ENCODE results near the gene DNAAF1.

Gene DNAAF1

GRCh38 chr16:84132527-84133285 is 12.4 kb upstream of the DNAAF1 start:
- Histone ChIP-seq H3K9ac (ENCODE audit: low read depth, low read length) (no peak overlapping the region), H3K27me3 (ENCODE audit: insufficient read depth, low read length) (no peaks in the 10 kb centered on the region), H3K4me3 (ENCODE audit: low read length) (no peak overlapping the region), H3K36me3 (ENCODE audit: insufficient read depth, low read depth, low read length) (peaks cover 29% of the 10 kb centered on the region), H3K9me3 (ENCODE audit: insufficient read depth, low read depth, low read length) (no peaks in the 10 kb centered on the region), H3K27ac (ENCODE audit: low read length) (no peak overlapping the region), H3K4me1 (ENCODE audit: insufficient read depth, low read length) (no peaks in the 10 kb centered on the region)

GRCh38 chr16:84136331-84137125 is 8.6 kb upstream of the DNAAF1 start:
- Histone ChIP-seq H3K27me3 (ENCODE audit: insufficient read depth, low read length) (no peaks in the 10 kb centered on the region), H3K4me3 (ENCODE audit: low read length) (no peak overlapping the region), H3K36me3 (ENCODE audit: insufficient read depth, low read depth, low read length) (no peaks in the 10 kb centered on the region), H3K9ac (ENCODE audit: low read depth, low read length) (peak overlapping the region; percentile 31; the same call in 1 of the 2 replicates), H3K4me1 (ENCODE audit: insufficient read depth, low read length) (peaks cover 11% of the 10 kb centered on the region), H3K27ac (ENCODE audit: low read length) (no peak overlapping the region), H3K9me3 (ENCODE audit: insufficient read depth, low read depth, low read length) (no peaks in the 10 kb centered on the region)

GRCh38 chr16:84137287-84137686 is 7.8 kb upstream of the DNAAF1 start:
- Histone ChIP-seq H3K9ac (ENCODE audit: low read depth, low read length) (0 out of 2 replicates have a peak overlapping the region, but pooled peaks have one; percentile 15), H3K4me3 (ENCODE audit: low read length) (no peak overlapping the region), H3K27me3 (ENCODE audit: insufficient read depth, low read length) (no peaks in the 10 kb centered on the region), H3K9me3 (ENCODE audit: insufficient read depth, low read depth, low read length) (no peaks in the 10 kb centered on the region), H3K27ac (ENCODE audit: low read length) (no peak overlapping the region), H3K36me3 (ENCODE audit: insufficient read depth, low read depth, low read length) (no peaks in the 10 kb centered on the region), H3K4me1 (ENCODE audit: insufficient read depth, low read length) (peaks cover 11% of the 10 kb centered on the region)

DNA sequence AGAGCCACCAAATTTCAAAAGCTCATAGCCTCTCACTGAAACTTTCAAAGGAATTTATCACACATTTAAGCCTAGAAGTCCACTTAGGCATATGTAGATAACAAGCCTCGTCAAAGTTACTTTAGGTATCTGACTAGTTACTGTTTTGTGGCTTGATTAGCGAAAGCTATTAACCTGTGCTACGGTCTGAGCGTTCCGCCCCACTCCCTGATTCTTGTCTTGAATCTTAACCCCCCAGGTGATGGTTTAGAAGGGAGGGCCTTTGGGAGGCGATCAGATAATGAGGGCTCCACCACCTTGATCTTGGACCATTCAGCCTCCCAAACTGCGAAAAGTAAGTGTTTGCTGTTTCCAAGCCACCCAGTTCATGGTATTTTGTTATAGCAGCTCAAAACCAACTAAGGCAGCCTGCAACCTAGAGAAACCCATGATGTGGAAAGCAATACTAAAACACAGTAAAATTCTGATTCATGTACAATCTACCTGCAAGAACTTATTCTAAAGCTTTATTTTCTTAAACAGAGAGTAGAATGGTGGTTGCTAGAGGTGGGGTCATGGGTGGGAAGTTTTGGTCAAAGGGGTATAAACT is 7.2 kb upstream of the DNAAF1 start:
- no peak overlapping the region for H3K27ac ChIP-seq (ENCODE audit: low read length)
- H3K9ac ChIP-seq (ENCODE audit: low read depth, low read length), result 0 out of 2 replicates have a peak overlapping the region, but pooled peaks have one; percentile 15
- H3K36me3 ChIP-seq (ENCODE audit: insufficient read depth, low read depth, low read length), result no peaks in the 10 kb centered on the region
- H3K9me3 ChIP-seq (ENCODE audit: insufficient read depth, low read depth, low read length), result no peaks in the 10 kb centered on the region
- H3K4me3 ChIP-seq (ENCODE audit: low read length), result no peak overlapping the region
- H3K27me3 ChIP-seq (ENCODE audit: insufficient read depth, low read length), result no peaks in the 10 kb centered on the region
- H3K4me1 ChIP-seq (ENCODE audit: insufficient read depth, low read length), result peaks cover 11% of the 10 kb centered on the region

GRCh38 chr16:84138500-84138823 is 6.6 kb upstream of the DNAAF1 start:
- no peaks in the 10 kb centered on the region for H3K27me3 ChIP-seq (ENCODE audit: insufficient read depth, low read length)
- peak overlapping the region; percentile 34; the same call in 1 of the 2 replicates for H3K9ac ChIP-seq (ENCODE audit: low read depth, low read length)
- peaks cover 11% of the 10 kb centered on the region for H3K4me1 ChIP-seq (ENCODE audit: insufficient read depth, low read length)
- no peak overlapping the region for H3K27ac ChIP-seq (ENCODE audit: low read length)
- no peaks in the 10 kb centered on the region for H3K9me3 ChIP-seq (ENCODE audit: insufficient read depth, low read depth, low read length)
- H3K4me3 ChIP-seq (ENCODE audit: low read length), result no peak overlapping the region
- no peaks in the 10 kb centered on the region for H3K36me3 ChIP-seq (ENCODE audit: insufficient read depth, low read depth, low read length)

GRCh38 chr16:84138824-84139627 is 6.1 kb upstream of the DNAAF1 start:
- 0 out of 2 replicates have a peak overlapping the region, but pooled peaks have one; percentile 1 for H3K4me3 ChIP-seq (ENCODE audit: low read length)
- H3K9me3 ChIP-seq (ENCODE audit: insufficient read depth, low read depth, low read length), result no peaks in the 10 kb centered on the region
- no peaks in the 10 kb centered on the region for H3K36me3 ChIP-seq (ENCODE audit: insufficient read depth, low read depth, low read length)
- H3K4me1 ChIP-seq (ENCODE audit: insufficient read depth, low read length), result peaks cover 11% of the 10 kb centered on the region
- no peaks in the 10 kb centered on the region for H3K27me3 ChIP-seq (ENCODE audit: insufficient read depth, low read length)
- H3K9ac ChIP-seq (ENCODE audit: low read depth, low read length), result peak overlapping the region; percentile 34; the same call in 1 of the 2 replicates
- H3K27ac ChIP-seq (ENCODE audit: low read length), result no peak overlapping the region

- H3K9ac ChIP-seq (ENCODE audit: low read depth, low read length), result peak overlapping the region; percentile 14; the same call in 1 of the 2 replicates
- H3K4me3 ChIP-seq (ENCODE audit: low read length), result 0 out of 2 replicates have a peak overlapping the region, but pooled peaks have one; percentile 1
- no peak overlapping the region for H3K27ac ChIP-seq (ENCODE audit: low read length)
- H3K4me1 ChIP-seq (ENCODE audit: insufficient read depth, low read length), result peaks cover 11% of the 10 kb centered on the region
- H3K36me3 ChIP-seq (ENCODE audit: insufficient read depth, low read depth, low read length), result no peaks in the 10 kb centered on the region
- H3K9me3 ChIP-seq (ENCODE audit: insufficient read depth, low read depth, low read length), result no peaks in the 10 kb centered on the region
- no peaks in the 10 kb centered on the region for H3K27me3 ChIP-seq (ENCODE audit: insufficient read depth, low read length)
These were observed 5.4 kb upstream of the DNAAF1 start for GRCh38 chr16:84139628-84140258.

DNA sequence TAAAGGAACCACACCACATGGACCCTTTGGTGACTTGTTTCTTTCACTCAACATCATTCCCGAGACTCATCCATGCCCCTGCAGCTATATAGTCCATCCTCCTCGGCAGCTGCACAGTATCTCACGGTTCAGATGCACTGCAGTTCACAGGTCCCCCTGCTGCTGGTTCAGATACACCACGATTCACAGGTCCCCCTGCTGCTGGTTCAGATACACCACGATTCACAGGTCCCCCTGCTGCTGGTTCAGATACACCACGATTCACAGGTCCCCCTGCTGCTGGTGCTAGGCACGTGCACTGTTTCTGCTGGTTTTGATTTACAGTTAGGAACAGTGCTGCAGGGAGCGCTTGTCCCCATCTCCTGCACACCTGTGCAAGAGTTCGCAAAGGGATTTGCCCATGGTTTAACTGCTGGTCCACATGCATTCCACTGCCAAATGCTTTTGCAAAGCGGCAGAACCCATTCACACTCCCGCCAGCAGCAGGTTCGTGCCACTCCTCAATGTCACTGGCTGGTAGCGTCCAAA is 3.9 kb upstream of the DNAAF1 start:
- Histone ChIP-seq H3K9ac (ENCODE audit: low read depth, low read length) (no peak overlapping the region), H3K36me3 (ENCODE audit: insufficient read depth, low read depth, low read length) (no peaks in the 10 kb centered on the region), H3K4me3 (ENCODE audit: low read length) (no peak overlapping the region), H3K27ac (ENCODE audit: low read length) (no peak overlapping the region), H3K4me1 (ENCODE audit: insufficient read depth, low read length) (peaks cover 11% of the 10 kb centered on the region), H3K27me3 (ENCODE audit: insufficient read depth, low read length) (peaks cover 8% of the 10 kb centered on the region), H3K9me3 (ENCODE audit: insufficient read depth, low read depth, low read length) (no peaks in the 10 kb centered on the region)

- Histone ChIP-seq H3K27ac (ENCODE audit: low read length) (no peak overlapping the region), H3K36me3 (ENCODE audit: insufficient read depth, low read depth, low read length) (no peaks in the 10 kb centered on the region), H3K9me3 (ENCODE audit: insufficient read depth, low read depth, low read length) (no peaks in the 10 kb centered on the region), H3K9ac (ENCODE audit: low read depth, low read length) (no peak overlapping the region), H3K4me1 (ENCODE audit: insufficient read depth, low read length) (peaks cover 11% of the 10 kb centered on the region), H3K4me3 (ENCODE audit: low read length) (no peak overlapping the region), H3K27me3 (ENCODE audit: insufficient read depth, low read length) (peaks cover 16% of the 10 kb centered on the region)
These were observed 2.0 kb upstream of the DNAAF1 start for GRCh38 chr16:84143081-84143480.

- no peak overlapping the region for H3K27ac ChIP-seq (ENCODE audit: low read length)
- H3K4me1 ChIP-seq (ENCODE audit: insufficient read depth, low read length), result peaks cover 8% of the 10 kb centered on the region
- H3K36me3 ChIP-seq (ENCODE audit: insufficient read depth, low read depth, low read length), result no peaks in the 10 kb centered on the region
- peak overlapping the region; percentile 83; the same call in 1 of the 2 replicates for H3K9ac ChIP-seq (ENCODE audit: low read depth, low read length)
- no peaks in the 10 kb centered on the region for H3K9me3 ChIP-seq (ENCODE audit: insufficient read depth, low read depth, low read length)
- peak overlapping the region; percentile 99 for H3K4me3 ChIP-seq (ENCODE audit: low read length)
- peaks cover 16% of the 10 kb centered on the region for H3K27me3 ChIP-seq (ENCODE audit: insufficient read depth, low read length)
These were observed 1.3 kb upstream of the DNAAF1 start for GRCh38 chr16:84143784-84144199.

Measured in iPS-20b (cell line).